SU-DHL-6 (cell line): ENCODE measurements around the gene EGFL7.

Experiments used
- EZH2phosphoT487 ChIP-seq: fragments of 200-600 bp; sonication (generic), shearing (Covaris generic); conservative IDR thresholded peaks from 2 replicates; pipeline ENCODE4 v1.6.1; 2018; ENCODE audit warnings: mild to moderate bottlenecking, antibody characterized with exemption, low read length, moderate library complexity, mixed read lengths
- TF ChIP-seq, protein P1 (sequence below): fragments of 200-600 bp; sonication (generic); IDR thresholded peaks from one replicate; pipeline ENCODE4 v1.5.1; 2017; ENCODE audit warnings: antibody characterized with exemption, mild to moderate bottlenecking, low read length, moderate library complexity; ENCODE audit not compliant: insufficient read depth, poor library complexity, severe bottlenecking

DNA sequence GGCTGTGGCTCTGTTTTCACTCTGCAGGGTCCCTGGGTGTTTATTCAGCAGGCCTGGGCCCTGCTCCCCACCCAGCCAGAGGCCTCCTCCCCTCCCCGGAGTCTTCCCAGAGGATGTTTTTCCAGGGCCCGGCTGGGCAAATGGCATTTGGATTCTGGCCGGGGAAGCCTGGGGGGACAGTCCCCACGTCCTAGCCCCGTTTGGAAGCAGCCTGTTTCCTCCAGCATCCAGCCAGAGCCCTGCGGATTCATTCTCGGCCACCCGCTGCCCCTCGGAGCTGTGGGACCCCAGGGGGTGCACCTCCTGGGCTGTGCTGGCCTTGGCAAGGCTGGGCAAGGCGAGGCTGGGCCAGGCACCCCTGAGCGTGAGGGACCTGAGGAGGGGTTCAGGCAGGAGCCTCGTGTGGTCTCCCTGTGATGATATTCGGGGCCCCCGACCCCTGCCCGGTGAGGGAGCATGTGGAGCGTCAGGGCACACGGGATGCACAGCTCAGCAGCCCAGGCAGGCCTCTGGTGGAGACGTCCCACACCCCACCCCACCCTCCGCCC is 48.8 kb upstream of the EGFL7 start:
- TF ChIP-seq, protein P1, sequence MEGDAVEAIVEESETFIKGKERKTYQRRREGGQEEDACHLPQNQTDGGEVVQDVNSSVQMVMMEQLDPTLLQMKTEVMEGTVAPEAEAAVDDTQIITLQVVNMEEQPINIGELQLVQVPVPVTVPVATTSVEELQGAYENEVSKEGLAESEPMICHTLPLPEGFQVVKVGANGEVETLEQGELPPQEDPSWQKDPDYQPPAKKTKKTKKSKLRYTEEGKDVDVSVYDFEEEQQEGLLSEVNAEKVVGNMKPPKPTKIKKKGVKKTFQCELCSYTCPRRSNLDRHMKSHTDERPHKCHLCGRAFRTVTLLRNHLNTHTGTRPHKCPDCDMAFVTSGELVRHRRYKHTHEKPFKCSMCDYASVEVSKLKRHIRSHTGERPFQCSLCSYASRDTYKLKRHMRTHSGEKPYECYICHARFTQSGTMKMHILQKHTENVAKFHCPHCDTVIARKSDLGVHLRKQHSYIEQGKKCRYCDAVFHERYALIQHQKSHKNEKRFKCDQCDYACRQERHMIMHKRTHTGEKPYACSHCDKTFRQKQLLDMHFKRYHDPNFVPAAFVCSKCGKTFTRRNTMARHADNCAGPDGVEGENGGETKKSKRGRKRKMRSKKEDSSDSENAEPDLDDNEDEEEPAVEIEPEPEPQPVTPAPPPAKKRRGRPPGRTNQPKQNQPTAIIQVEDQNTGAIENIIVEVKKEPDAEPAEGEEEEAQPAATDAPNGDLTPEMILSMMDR: no peak
- no peak for TF ChIP-seq EZH2phosphoT487
